ENCODE data around the gene SEMA4D. TPM values are rescaled to one million over a fixed set of nuclear protein-coding genes. Genes with fewer than 3 reads are reported as not detected.

The SEMA4D gene
- polyA plus RNA-seq, 1 experiment, result 0.50 TPM

DNA sequence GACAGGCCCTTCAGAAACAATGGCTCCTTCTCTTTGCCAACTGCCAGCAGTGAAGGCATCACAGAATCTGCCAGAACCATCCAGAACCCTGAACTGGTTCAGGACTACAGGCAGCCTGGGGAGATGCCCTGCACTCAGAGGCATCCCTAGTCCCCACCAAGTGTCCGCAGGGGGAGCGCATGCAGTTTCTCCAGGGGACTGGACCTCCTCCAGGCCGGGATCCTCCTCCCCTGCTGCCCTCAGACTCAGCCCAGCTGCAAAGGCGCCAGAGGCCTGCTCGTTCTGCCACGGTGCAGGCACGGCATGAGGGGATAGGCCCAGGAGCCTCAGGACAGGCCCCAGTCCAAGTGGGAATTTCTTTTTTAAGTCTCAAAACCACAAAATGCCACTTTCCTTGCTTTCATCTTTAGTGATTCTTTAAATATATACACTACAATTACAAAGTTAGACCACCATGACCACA, 72.0 kb downstream of the SEMA4D start:
- Histone ChIP-seq H3K36me3 (ENCODE audit: control insufficient read depth, insufficient read depth, low read length) (no peaks in the 10 kb centered on the region), H3K27me3 (ENCODE audit: control insufficient read depth, insufficient read depth, low read length) (no peaks in the 10 kb centered on the region), H3K4me3 (ENCODE audit: low read depth, low read length) (no peak overlapping the region)
- ChIA-PET CTCF (interaction anchor here (0.8 to 1.1 kb wide), 2 partner anchors 49 to 112 kb away, joined by 3 read pairs; no protein-coding TSS in a partner anchor), POLR2A (no interaction called here)
- TF ChIP-seq, protein P1, sequence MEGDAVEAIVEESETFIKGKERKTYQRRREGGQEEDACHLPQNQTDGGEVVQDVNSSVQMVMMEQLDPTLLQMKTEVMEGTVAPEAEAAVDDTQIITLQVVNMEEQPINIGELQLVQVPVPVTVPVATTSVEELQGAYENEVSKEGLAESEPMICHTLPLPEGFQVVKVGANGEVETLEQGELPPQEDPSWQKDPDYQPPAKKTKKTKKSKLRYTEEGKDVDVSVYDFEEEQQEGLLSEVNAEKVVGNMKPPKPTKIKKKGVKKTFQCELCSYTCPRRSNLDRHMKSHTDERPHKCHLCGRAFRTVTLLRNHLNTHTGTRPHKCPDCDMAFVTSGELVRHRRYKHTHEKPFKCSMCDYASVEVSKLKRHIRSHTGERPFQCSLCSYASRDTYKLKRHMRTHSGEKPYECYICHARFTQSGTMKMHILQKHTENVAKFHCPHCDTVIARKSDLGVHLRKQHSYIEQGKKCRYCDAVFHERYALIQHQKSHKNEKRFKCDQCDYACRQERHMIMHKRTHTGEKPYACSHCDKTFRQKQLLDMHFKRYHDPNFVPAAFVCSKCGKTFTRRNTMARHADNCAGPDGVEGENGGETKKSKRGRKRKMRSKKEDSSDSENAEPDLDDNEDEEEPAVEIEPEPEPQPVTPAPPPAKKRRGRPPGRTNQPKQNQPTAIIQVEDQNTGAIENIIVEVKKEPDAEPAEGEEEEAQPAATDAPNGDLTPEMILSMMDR (IDR thresholded peaks at IDR 0.05; ENCODE audit: insufficient read depth, low read depth, low read length), result no peak
- DNase-seq (ENCODE audit: low read depth), result no peak

DNA sequence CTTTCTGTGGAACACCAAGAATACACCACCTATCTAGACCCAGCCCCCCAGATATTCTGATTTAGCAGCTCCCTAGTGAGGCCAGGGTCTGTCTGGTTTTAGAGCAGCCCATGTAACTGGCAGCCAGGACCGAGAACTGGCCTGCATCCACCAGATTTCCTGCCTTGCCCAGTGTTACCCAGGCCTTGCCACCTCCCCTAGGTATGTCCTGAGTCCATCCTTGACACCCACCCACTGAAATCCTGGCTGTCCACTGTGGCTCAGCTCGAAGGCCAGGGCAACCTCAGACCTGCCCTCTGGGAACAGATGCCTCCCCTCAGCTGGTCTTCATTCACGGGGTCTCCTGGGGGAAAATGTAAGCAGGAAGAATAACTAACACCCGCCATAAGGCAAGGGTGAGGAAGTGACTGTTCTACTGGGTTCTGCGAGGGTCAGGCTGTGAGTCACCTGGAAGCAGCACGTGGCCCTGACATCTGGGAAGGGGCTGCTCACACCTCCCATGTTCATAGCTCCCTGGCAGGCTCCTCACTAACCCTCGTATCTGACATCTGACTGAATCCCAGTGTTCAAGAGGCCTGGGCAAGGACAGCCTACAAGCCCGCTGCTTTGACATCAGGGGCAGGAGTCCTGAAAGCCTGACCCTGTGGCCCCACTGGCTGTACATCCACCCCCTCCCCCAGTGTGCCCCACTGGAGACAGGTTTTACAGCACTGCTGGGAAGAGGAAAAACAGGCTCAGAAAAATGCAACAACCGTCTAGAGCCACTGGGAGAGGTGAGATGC, 72.7 kb downstream of the SEMA4D start:
- TF ChIP-seq, protein P1 (IDR thresholded peaks at IDR 0.05; ENCODE audit: insufficient read depth, low read depth, low read length), result no peak
- CTCF ChIA-PET, result interaction anchor here (1.1 kb wide), 1 partner anchor 50 kb away, joined by 3 read pairs; no protein-coding TSS in a partner anchor
- no peak for DNase-seq (ENCODE audit: low read depth)

DNA sequence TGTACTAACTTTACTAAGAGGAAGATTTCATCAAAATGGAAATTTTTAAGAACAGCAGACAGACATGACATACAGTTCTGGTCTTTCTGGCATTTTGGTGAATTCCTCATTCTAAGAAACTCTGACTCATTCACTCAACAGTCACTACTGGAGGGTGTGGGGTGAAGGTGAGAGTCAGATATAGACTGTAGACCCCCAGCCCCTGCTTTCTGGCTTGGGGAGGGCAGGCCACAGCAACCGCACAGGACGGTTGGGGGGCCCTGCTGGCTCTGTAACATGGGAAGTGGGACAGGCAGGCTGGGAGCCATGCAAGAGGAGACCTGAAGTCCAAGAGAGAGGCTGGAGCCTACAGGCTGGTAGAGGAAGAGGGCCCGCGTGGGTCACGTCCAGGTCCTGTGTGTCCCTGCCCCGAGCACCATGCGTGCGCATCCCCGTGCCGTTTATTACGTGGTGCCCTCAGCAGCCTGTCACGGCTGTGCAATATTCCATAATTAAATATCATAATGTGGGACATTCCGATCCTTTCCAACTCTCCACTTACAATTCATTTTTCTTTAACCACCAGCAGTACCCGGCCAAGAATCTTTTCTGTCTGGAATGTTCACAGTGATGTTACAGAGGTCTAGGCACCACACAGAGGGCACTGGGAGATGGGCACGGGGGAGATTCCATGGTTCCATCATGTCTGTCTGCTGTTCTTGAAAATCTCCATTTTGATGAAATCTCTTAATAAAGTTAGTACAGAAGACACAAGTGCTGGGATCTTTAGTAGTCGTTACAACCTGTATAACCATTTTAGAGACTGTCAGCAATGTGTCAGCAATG, 75.5 kb downstream of the SEMA4D start:
- DNase-seq (ENCODE audit: low read depth), result no peak
- Histone ChIP-seq H3K36me3 (ENCODE audit: control insufficient read depth, insufficient read depth, low read length) (no peaks in the 10 kb centered on the region), H3K27me3 (ENCODE audit: control insufficient read depth, insufficient read depth, low read length) (no peaks in the 10 kb centered on the region), H3K4me3 (ENCODE audit: low read depth, low read length) (no peak overlapping the region)
- TF ChIP-seq, protein P1 (IDR thresholded peaks at IDR 0.05; ENCODE audit: insufficient read depth, low read depth, low read length), result no peak
- ChIA-PET CTCF (interaction anchor here (0.6 to 2.0 kb wide), 2 partner anchors 26 to 461 kb away, joined by 3 to 4 read pairs; no protein-coding TSS in a partner anchor), POLR2A (no interaction called here)

More for the DNA sequence above, 72.7 kb downstream of the SEMA4D start:
- Histone ChIP-seq H3K27me3 (ENCODE audit: control insufficient read depth, insufficient read depth, low read length) (no peaks in the 10 kb centered on the region), H3K4me3 (ENCODE audit: low read depth, low read length) (no peak overlapping the region), H3K36me3 (ENCODE audit: control insufficient read depth, insufficient read depth, low read length) (no peaks in the 10 kb centered on the region)
- POLR2A ChIA-PET, result no interaction called here

DNA sequence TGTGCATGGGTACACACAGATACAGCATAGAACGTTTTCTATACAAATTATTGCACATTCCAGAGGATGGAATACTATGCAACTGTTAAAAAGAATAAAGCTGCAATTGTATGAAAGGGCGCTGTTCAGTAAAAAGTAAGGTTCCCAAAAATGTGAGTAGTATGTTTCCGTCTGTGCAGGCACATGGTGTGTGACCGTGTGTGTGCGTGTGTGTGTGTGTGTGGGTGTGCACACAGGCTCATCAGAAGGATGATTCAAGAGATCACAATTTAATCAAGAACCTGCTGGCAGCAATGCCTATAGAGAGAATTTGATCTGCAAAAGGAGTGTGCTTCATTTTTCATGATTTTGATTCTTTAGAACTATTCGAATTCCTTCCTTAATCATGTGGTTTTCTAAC, 76.3 kb downstream of the SEMA4D start:
- no peak for DNase-seq (ENCODE audit: low read depth)
- H3K4me3 ChIP-seq (ENCODE audit: low read depth, low read length), result no peak overlapping the region
- no peaks in the 10 kb centered on the region for H3K36me3 ChIP-seq (ENCODE audit: control insufficient read depth, insufficient read depth, low read length)
- no peaks in the 10 kb centered on the region for H3K27me3 ChIP-seq (ENCODE audit: control insufficient read depth, insufficient read depth, low read length)
- ChIA-PET POLR2A (no interaction called here), CTCF (interaction anchor here (0.6 kb wide), 1 partner anchor 462 kb away, joined by 3 read pairs; no protein-coding TSS in a partner anchor)
- TF ChIP-seq, protein P1 (IDR thresholded peaks at IDR 0.05; ENCODE audit: insufficient read depth, low read depth, low read length), result no peak

All from BJ (cell line).